ENCODE measurements around the gene ATP8B2. TPM values are rescaled to one million over a fixed set of nuclear protein-coding genes. Genes with fewer than 3 reads are reported as not detected.
A peak's percentile ranks its signal among the peaks of the same experiment; 100 is the strongest.
"Not testable (repeated sequence)": the region's sequence is repeated elsewhere in the genome, so short reads cannot be mapped to it uniquely, and the experiment has no call there.

ATP8B2 gene
- total RNA-seq, 2 donors from 2014 or later: 37.4 to 52.6 TPM

DNA sequence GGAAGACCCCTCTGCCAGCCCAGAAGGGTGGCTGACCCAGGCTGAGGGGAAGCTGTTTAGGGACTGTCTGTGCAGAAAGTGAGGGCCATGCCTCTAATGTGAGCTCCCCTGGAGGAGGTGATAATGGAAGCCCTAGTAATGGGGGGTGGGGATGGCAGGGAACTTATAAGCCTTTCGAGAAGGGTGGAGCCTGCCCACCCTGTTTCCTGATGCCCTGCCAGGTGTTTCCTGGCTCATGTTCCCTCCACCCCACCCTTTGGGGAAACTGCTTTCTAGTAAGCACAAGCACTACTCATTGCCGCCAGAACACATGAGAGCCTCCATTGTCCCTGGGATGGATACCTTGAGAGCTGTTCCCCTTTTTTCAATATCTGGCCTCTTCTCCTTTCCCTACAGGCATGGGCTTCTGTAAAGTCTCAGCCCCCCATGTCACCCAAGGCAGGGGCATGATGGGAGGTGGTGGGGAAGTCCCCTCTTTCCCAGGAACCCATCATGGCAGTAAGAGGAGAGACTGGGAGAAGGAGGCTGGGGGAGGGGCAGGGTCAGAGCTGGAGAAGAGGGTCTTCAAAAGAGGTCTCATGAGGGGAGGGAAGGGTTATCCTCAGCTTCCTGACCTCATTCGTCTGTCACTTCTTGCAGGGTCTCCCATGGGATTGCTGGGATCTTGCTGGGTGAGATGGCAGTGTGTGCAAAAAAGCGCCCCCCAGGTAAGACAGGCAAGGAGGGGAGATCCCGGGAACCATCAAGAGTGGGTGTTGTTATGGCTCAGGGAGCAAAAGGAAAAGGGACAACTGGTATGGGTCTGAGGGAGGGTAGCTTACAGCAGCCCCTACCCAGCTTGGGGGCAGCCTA, 2.4 kb downstream of the ATP8B2 start:
- Mint-ChIP-seq H3K4me1 (ENCODE audit: low read depth) (peaks cover 66% of the 10 kb centered on the region), H3K9me3 (no peaks in the 10 kb centered on the region), H3K27me3 (ENCODE audit: low read depth) (no peaks in the 10 kb centered on the region), H3K27ac (peak overlapping the region; percentile 34), H3K36me3 (ENCODE audit: insufficient read depth in 2 of 2) (peaks cover 2 to 8% of the 10 kb centered on the region in 2 donors), H3K4me3 (peak overlapping the region; percentile 91)
- no peak for ATAC-seq (replicated peaks in 1 of 2)
- no peak for DNase-seq

- peak; percentile 68 to 73 for ATAC-seq (replicated peaks in 1 of 2)
- Mint-ChIP-seq H3K4me1 (ENCODE audit: low read depth) (peaks cover 66% of the 10 kb centered on the region), H3K27ac (no peak overlapping the region)
These were observed 3.2 kb downstream of the ATP8B2 start for GRCh38 chr1:154328318-154329151.

GRCh38 chr1:154329152-154329521, 3.8 kb downstream of the ATP8B2 start:
- H3K4me3 Mint-ChIP-seq: peak overlapping the region; percentile 71 to 91
- peaks cover 5 to 11% of the 10 kb centered on the region in 2 donors for H3K36me3 Mint-ChIP-seq (ENCODE audit: insufficient read depth in 2 of 2)
- peaks cover 69% of the 10 kb centered on the region for H3K4me1 Mint-ChIP-seq (ENCODE audit: low read depth)
- ATAC-seq (replicated peaks in 1 of 2) (no peak), DNase-seq (no peak)
- H3K27me3 Mint-ChIP-seq (ENCODE audit: low read depth): no peaks in the 10 kb centered on the region
- no peaks in the 10 kb centered on the region for H3K9me3 Mint-ChIP-seq
- peak overlapping the region; percentile 72 for H3K27ac Mint-ChIP-seq

More at GRCh38 chr1:154328318-154329151, 3.2 kb downstream of the ATP8B2 start:
- Mint-ChIP-seq H3K9me3 (no peaks in the 10 kb centered on the region), H3K27me3 (ENCODE audit: low read depth) (no peaks in the 10 kb centered on the region), H3K36me3 (ENCODE audit: insufficient read depth in 2 of 2) (peaks cover 2 to 8% of the 10 kb centered on the region in 2 donors), H3K4me3 (peak overlapping the region; percentile 91)
- peak; percentile 91 to 95 for DNase-seq

- peak in 1 of 2 donors; percentile 4 for ATAC-seq (replicated peaks in 1 of 2)
- H3K9me3 Mint-ChIP-seq: no peaks in the 10 kb centered on the region
- peak overlapping the region; percentile 71 to 91 for H3K4me3 Mint-ChIP-seq
- H3K4me1 Mint-ChIP-seq (ENCODE audit: low read depth): peaks cover 70% of the 10 kb centered on the region
- peak in 1 of 2 donors; percentile 38 for DNase-seq
- H3K36me3 Mint-ChIP-seq (ENCODE audit: insufficient read depth in 2 of 2): peaks cover 5 to 14% of the 10 kb centered on the region in 2 donors
- no peaks in the 10 kb centered on the region for H3K27me3 Mint-ChIP-seq (ENCODE audit: low read depth)
- peak overlapping the region; percentile 72 for H3K27ac Mint-ChIP-seq
These were observed 4.3 kb downstream of the ATP8B2 start for GRCh38 chr1:154329551-154330131.

GRCh38 chr1:154330669-154331068, 5.3 kb downstream of the ATP8B2 start:
- no peaks in the 10 kb centered on the region for H3K9me3 Mint-ChIP-seq
- H3K4me1 Mint-ChIP-seq (ENCODE audit: low read depth): peaks cover 80% of the 10 kb centered on the region
- DNase-seq: no peak
- H3K4me3 Mint-ChIP-seq: peak overlapping the region; percentile 50 to 67
- H3K36me3 Mint-ChIP-seq (ENCODE audit: insufficient read depth in 2 of 2): peaks cover 7 to 17% of the 10 kb centered on the region in 2 donors
- peak overlapping the region; percentile 91 for H3K27ac Mint-ChIP-seq
- ATAC-seq (replicated peaks in 1 of 2): no peak
- no peaks in the 10 kb centered on the region for H3K27me3 Mint-ChIP-seq (ENCODE audit: low read depth)

- Mint-ChIP-seq H3K9me3 (no peaks in the 10 kb centered on the region), H3K4me1 (ENCODE audit: low read depth) (peaks cover 71% of the 10 kb centered on the region), H3K4me3 (peak overlapping the region in 1 of 2 donors; percentile 49), H3K27me3 (ENCODE audit: low read depth) (no peaks in the 10 kb centered on the region), H3K27ac (peak overlapping the region; percentile 94), H3K36me3 (ENCODE audit: insufficient read depth in 2 of 2) (peaks cover 10 to 22% of the 10 kb centered on the region in 2 donors)
- ATAC-seq (replicated peaks in 1 of 2) (no peak), DNase-seq (no peak)
These were observed 9.0 kb downstream of the ATP8B2 start for GRCh38 chr1:154334079-154335024.

- H3K4me1 Mint-ChIP-seq (ENCODE audit: low read depth): peaks cover 70% of the 10 kb centered on the region
- no peaks in the 10 kb centered on the region for H3K27me3 Mint-ChIP-seq (ENCODE audit: low read depth)
- peaks cover 13 to 22% of the 10 kb centered on the region in 2 donors for H3K36me3 Mint-ChIP-seq (ENCODE audit: insufficient read depth in 2 of 2)
- H3K4me3 Mint-ChIP-seq: peak overlapping the region; percentile 11 to 49
- peak overlapping the region; percentile 94 for H3K27ac Mint-ChIP-seq
- no peaks in the 10 kb centered on the region for H3K9me3 Mint-ChIP-seq
- ATAC-seq (replicated peaks in 1 of 2) (peak; percentile 96 to 99), DNase-seq (peak; percentile 93)
These were observed 9.8 kb downstream of the ATP8B2 start for GRCh38 chr1:154335025-154335714.

- ATAC-seq (replicated peaks in 1 of 2) (no peak), DNase-seq (no peak)
- Mint-ChIP-seq H3K9me3 (no peaks in the 10 kb centered on the region), H3K4me1 (ENCODE audit: low read depth) (peaks cover 61% of the 10 kb centered on the region), H3K4me3 (peak overlapping the region; percentile 22 to 36), H3K27ac (peak overlapping the region; percentile 75), H3K27me3 (ENCODE audit: low read depth) (no peaks in the 10 kb centered on the region), H3K36me3 (ENCODE audit: insufficient read depth in 2 of 2) (peaks cover 13 to 18% of the 10 kb centered on the region in 2 donors)
These were observed 12.0 kb downstream of the ATP8B2 start for GRCh38 chr1:154337253-154337894.

DNA sequence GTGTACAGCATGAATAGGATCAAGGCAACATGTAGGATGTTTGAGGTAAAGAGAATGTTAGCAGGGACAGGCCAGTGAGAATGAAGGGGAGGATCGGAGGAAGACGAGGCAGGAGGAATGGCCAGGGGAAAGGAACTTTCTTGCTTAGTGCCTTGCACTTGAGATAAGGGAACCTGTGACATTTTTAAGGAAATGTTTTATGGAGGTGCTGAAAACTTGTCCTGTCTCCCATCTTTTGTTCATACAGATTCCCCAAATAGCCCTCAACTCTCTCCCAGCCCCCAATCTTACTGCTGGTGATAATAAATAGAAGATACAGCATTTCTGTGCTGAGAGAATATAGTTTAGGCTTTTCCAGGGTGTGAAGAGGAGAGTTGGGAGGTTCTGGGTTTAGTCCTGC, 13.6 kb downstream of the ATP8B2 start:
- peak overlapping the region; percentile 5 for H3K27ac Mint-ChIP-seq
- DNase-seq: no peak
- no peak for ATAC-seq (replicated peaks in 1 of 2)
- H3K9me3 Mint-ChIP-seq: no peaks in the 10 kb centered on the region
- H3K27me3 Mint-ChIP-seq (ENCODE audit: low read depth): no peaks in the 10 kb centered on the region
- H3K36me3 Mint-ChIP-seq (ENCODE audit: insufficient read depth in 2 of 2): peaks cover 13 to 23% of the 10 kb centered on the region in 2 donors
- H3K4me1 Mint-ChIP-seq (ENCODE audit: low read depth): peaks cover 73% of the 10 kb centered on the region
- no peak overlapping the region for H3K4me3 Mint-ChIP-seq

DNA sequence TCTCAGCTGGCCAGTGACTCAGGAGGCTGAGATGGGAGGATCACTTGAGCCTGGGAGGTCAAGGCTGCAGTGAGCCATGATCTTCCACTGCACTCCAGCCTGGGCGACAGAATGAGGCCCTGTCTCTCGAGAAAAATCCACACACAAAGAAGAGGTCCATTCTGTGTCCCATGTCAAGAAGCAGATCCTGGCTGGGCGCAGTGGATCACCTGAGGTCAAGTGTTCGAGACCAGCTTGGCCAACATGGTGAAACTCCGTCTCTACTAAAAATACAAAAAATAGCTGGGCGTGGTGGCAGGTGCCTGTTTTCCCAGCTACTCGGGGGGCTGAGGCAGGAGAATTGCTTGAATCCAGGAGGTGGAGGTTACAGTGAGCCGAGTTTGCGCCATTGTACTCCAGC, 16.0 kb downstream of the ATP8B2 start:
- DNase-seq; ATAC-seq (replicated peaks in 1 of 2): not testable (repeated sequence)

GRCh38 chr1:154342132-154342531, 16.8 kb downstream of the ATP8B2 start:
- ATAC-seq (replicated peaks in 1 of 2): peak in 1 of 2 donors; percentile 31
- H3K27me3 Mint-ChIP-seq (ENCODE audit: low read depth): no peaks in the 10 kb centered on the region
- peak overlapping the region; percentile 62 to 75 for H3K4me3 Mint-ChIP-seq

More for the DNA sequence above, 16.0 kb downstream of the ATP8B2 start:
- H3K27ac Mint-ChIP-seq: peak overlapping the region; percentile 61
- H3K9me3 Mint-ChIP-seq; H3K4me3 Mint-ChIP-seq; H3K27me3 Mint-ChIP-seq (ENCODE audit: low read depth): not testable (repeated sequence)
- H3K4me1 Mint-ChIP-seq (ENCODE audit: low read depth): peaks cover 75% of the 10 kb centered on the region
- peaks cover 10 to 15% of the 10 kb centered on the region in 2 donors for H3K36me3 Mint-ChIP-seq (ENCODE audit: insufficient read depth in 2 of 2)

More at GRCh38 chr1:154342132-154342531, 16.8 kb downstream of the ATP8B2 start:
- Mint-ChIP-seq H3K27ac (peak overlapping the region; percentile 81), H3K36me3 (ENCODE audit: insufficient read depth in 2 of 2) (peaks cover 10 to 15% of the 10 kb centered on the region in 2 donors), H3K4me1 (ENCODE audit: low read depth) (peaks cover 81% of the 10 kb centered on the region), H3K9me3 (no peaks in the 10 kb centered on the region)
- DNase-seq: peak in 1 of 2 donors; percentile 9
